Liver (tissue), 9 donors: ENCODE results near the gene CCT6A. TPM values are rescaled to one million over a fixed set of nuclear protein-coding genes. Genes with fewer than 3 reads are reported as not detected.
A peak's percentile ranks its signal among the peaks of the same experiment; 100 is the strongest.
"Not testable (repeated sequence)": the region's sequence is repeated elsewhere in the genome, so short reads cannot be mapped to it uniquely, and the experiment has no call there.

Experiments used
- DNase-seq: peaks from one replicate; pipeline ENCODE4 v3.0.0-alpha.2; 2017; ENCODE audit warnings: low spot score
- H3K27ac ChIP-seq, 2 donors: one replicate each; pipeline ENCODE4 v1.7.0; 2013; ENCODE audit warnings: inconsistent platforms in 2 of 2, low read length in 2 of 2, control low read depth in 1 of 2, low read depth in 1 of 2, mild to moderate bottlenecking in 1 of 2
- H3K27me3 ChIP-seq, 4 donors: one replicate each; pipeline versions ENCODE4 v1.6.1 to v1.7.0; 2013; ENCODE audit warnings: low read length in 3 of 4, inconsistent platforms in 1 of 4, mild to moderate bottlenecking in 1 of 4, moderate library complexity in 1 of 4; ENCODE audit not compliant: control insufficient read depth in 4 of 4, insufficient read depth in 4 of 4
- H3K36me3 ChIP-seq, 4 donors: one replicate each; pipeline versions ENCODE4 v1.6.1 to v1.7.0; 2013; ENCODE audit warnings: low read length in 3 of 4, mild to moderate bottlenecking in 3 of 4, low read depth in 1 of 4, moderate library complexity in 1 of 4; ENCODE audit not compliant: control insufficient read depth in 4 of 4, insufficient read depth in 3 of 4
- H3K4me1 ChIP-seq, 4 donors: one replicate each; pipeline versions ENCODE4 v1.6.1 to v1.7.0; 2013; ENCODE audit warnings: low read length in 3 of 4, mild to moderate bottlenecking in 3 of 4, moderate library complexity in 1 of 4; ENCODE audit not compliant: control insufficient read depth in 4 of 4, insufficient read depth in 4 of 4
- H3K4me3 ChIP-seq, 3 donors: one replicate each; pipeline versions ENCODE4 v1.6.1 to v1.7.0; 2013; ENCODE audit warnings: low read length in 3 of 3, control low read depth in 1 of 3, low read depth in 1 of 3, mild to moderate bottlenecking in 1 of 3
- H3K9ac ChIP-seq, 2 donors: one replicate each; pipeline ENCODE4 v1.7.0; 2013; ENCODE audit warnings: low read length in 2 of 2, mild to moderate bottlenecking in 2 of 2, moderate library complexity in 2 of 2, control low read depth in 1 of 2, low read depth in 1 of 2
- H3K9me3 ChIP-seq, 4 donors: one replicate each; pipeline versions ENCODE4 v1.6.1 to v1.7.0; 2013; ENCODE audit warnings: low read length in 3 of 4; ENCODE audit not compliant: control insufficient read depth in 4 of 4
- EGR1 ChIP-seq, 2 donors: IDR thresholded peaks; 2 replicates each; pipeline ENCODE4 v1.6.1; 2016 to 2018; ENCODE audit warnings: antibody characterized with exemption in 2 of 2, low read depth in 2 of 2
- FOXA1 ChIP-seq: IDR thresholded peaks from 2 replicates; pipeline ENCODE4 v1.6.1; 2016; ENCODE audit warnings: antibody characterized with exemption
- FOXA2 ChIP-seq: IDR thresholded peaks from 2 replicates; pipeline ENCODE4 v1.6.1; 2016; ENCODE audit warnings: antibody characterized with exemption
- GABPA ChIP-seq, 2 donors: IDR thresholded peaks in 1 of 2; conservative IDR thresholded peaks in 1 of 2; 2 replicates each; pipeline ENCODE4 v1.6.1; 2016; ENCODE audit warnings: antibody characterized with exemption in 2 of 2, mild to moderate bottlenecking in 1 of 2, moderate library complexity in 1 of 2
- HNF4A ChIP-seq, 2 donors: conservative IDR thresholded peaks; 2 replicates each; pipeline ENCODE4 v1.6.1; 2016; ENCODE audit warnings: antibody characterized with exemption in 2 of 2, mild to moderate bottlenecking in 2 of 2
- HNF4G ChIP-seq: IDR thresholded peaks from 2 replicates; pipeline ENCODE4 v1.6.1; 2016; ENCODE audit warnings: antibody characterized with exemption
- NR2F2 ChIP-seq: IDR thresholded peaks from 2 replicates; pipeline ENCODE4 v1.6.1; 2016; ENCODE audit warnings: antibody characterized with exemption
- RXRA ChIP-seq, 2 donors: IDR thresholded peaks; 2 replicates each; pipeline ENCODE4 v1.6.1; 2017 to 2018; ENCODE audit warnings: antibody characterized with exemption in 2 of 2, mild to moderate bottlenecking in 1 of 2
- SP1 ChIP-seq: IDR thresholded peaks from 2 replicates; pipeline ENCODE4 v1.6.1; 2018; ENCODE audit warnings: antibody characterized with exemption, mild to moderate bottlenecking
- WGBS: extraction: QIAGEN DNeasy Blood & Tissue Kit; methylation state at CpG from one replicate; pipeline ENCODE4 v1.1.7; 2013; 5-methylcytosine and 5-hydroxymethylcytosine counted together
- polyA plus RNA-seq, 2 donors: library from polyadenylated mRNA; stranded (reverse) in 1 of 2; unstranded in 1 of 2; fragments of 200-250 nt in 1 of 2; fragments of >200 nt in 1 of 2; fragmentation: Nextera tagmentation in 1 of 2; extraction: Ambion mirVana in 1 of 2; gene quantifications; one replicate each; pipeline versions ENCODE4 v1.2.1 to v1.2.3, GENCODE V29; 2013 to 2015
- total RNA-seq, 2 donors: library from RNA; depleted of rRNA; stranded (reverse); fragments of >200 nt; gene quantifications; one replicate each; pipeline ENCODE4 v1.2.3, GENCODE V29; 2014
- TF ChIP-seq, protein P1 (sequence below): IDR thresholded peaks from 2 replicates; pipeline ENCODE4 v1.6.1; 2016; ENCODE audit warnings: antibody characterized with exemption
- TF ChIP-seq, protein P2 (sequence below): fragments of 150-350 bp; IDR thresholded peaks from 2 replicates; pipeline ENCODE4 v1.5.1; 2017; ENCODE audit warnings: improper control_type of control experiment, low read depth, low read length; ENCODE audit not compliant: missing input control
- TF ChIP-seq, protein P3 (sequence below): IDR thresholded peaks from 2 replicates; pipeline ENCODE4 v1.6.1; 2016; ENCODE audit warnings: antibody characterized with exemption
- donor health status: healthy.
- donor health status: healthy.
- donor health status: healthy.
- donor health status: healthy.
- donor health status: healthy.

CCT6A gene
- total and polyA plus RNA-seq, 4 donors: 44.6 to 80.0 (median 49.1) TPM

DNA sequence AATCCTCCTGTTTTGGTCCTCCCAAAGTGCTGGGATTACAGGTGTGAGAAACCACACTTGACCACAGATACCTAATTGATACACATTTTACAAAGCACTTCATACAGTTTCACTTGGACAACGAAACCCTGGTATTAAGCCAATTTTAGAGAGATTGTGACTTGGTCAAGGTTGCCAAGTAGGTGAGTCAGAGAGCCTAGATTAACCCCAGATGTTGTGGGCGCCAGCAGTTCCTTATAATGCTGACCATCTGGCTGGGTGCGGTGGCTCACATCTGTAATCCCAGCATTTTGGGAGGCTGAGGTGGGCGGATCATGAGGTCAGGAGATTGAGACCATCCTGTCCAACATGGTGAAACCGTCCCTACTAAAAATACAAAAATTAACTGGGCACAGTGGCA, 46.1 kb downstream of the CCT6A start (continued):
- TF ChIP-seq, protein P1, sequence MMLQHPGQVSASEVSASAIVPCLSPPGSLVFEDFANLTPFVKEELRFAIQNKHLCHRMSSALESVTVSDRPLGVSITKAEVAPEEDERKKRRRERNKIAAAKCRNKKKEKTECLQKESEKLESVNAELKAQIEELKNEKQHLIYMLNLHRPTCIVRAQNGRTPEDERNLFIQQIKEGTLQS: no peak
- TF ChIP-seq EGR1 (IDR thresholded peaks at IDR 0.05; ENCODE audit: low read depth in 2 of 2) (no peak), FOXA2 (no peak)

DNA sequence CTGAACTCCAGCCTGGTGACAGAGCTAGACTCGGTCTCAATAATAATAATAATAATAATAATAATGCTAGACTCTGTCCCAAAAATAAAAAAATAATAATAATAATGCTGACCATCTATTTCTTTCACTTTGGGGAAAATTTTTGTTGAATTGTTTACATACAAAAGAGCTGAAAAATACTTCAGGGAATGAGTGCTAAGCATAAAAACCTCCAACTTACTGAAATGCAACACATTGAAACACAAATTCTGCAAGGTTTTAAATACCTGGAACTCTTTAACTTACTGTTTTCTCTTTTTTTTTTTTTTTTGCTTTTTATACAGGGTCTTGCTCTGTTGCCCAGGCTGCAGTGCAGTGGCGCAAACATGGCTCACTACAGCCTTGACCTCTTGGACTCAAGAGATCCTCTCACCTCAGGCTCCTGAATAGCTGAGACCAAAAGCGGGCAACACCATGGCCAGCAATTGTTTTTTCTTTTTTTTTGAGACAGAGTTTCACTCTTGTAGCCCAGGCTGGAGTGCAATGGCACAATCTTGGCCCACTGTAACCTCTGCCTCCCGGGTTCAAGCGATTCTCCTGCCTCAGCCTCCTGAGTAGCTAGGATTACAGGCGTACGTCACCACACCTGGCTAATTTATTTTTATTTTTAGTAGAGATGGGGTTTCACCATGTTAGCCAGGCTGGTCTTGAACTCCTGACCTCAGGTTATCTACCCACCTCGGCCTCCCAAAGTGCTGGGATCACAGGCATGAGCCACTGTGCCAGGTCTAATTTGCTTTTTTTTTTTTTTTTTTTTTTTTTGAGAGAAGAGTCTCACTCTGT, 46.8 kb downstream of the CCT6A start:
- whole genome bisulfite sequencing: 95% methylated on average over 8 of the region's 8 CpGs
- H3K4me3 ChIP-seq, H3K27me3 ChIP-seq, DNase-seq, H3K9me3 ChIP-seq, H3K27ac ChIP-seq, H3K4me1 ChIP-seq, H3K9ac ChIP-seq: not testable (repeated sequence)
- H3K36me3 ChIP-seq: peaks cover 11 to 37% (median 32%) of the 10 kb centered on the region in 4 donors
- TF ChIP-seq HNF4A (conservative IDR thresholded peaks at IDR 0.05): peak in 1 of 2 donors; percentile 10

DNA sequence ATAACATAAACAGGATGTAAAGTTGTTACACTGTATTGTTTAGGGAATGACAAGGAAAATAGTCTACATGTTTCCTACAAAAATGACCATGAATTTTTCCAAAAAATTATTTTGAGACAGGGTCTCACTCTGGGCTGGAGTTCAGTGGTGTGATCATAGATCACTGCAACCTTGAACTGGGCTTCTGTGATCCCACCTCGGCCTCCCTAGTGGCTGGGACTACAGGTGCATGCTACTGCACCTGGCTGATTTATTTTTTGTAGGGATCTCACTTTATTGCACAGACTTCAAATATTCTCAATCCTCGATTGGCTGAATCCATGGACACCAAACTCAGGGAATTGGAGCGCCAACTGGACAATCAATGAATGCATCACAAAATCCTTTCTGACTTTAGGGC, 48.1 kb downstream of the CCT6A start:
- no peak overlapping the region for H3K9ac ChIP-seq
- peaks cover 0 to 1% (median 0%) of the 10 kb centered on the region in 4 donors for H3K4me1 ChIP-seq
- TF ChIP-seq FOXA1: no peak
- TF ChIP-seq GABPA (IDR thresholded peaks at IDR 0.05 in 1 of 2, conservative IDR thresholded peaks at IDR 0.05 in 1 of 2): no peak
- no peak for TF ChIP-seq RXRA (IDR thresholded peaks at IDR 0.05)
- no peak for TF ChIP-seq SP1
- TF ChIP-seq HNF4G: no peak
- TF ChIP-seq, protein P2, sequence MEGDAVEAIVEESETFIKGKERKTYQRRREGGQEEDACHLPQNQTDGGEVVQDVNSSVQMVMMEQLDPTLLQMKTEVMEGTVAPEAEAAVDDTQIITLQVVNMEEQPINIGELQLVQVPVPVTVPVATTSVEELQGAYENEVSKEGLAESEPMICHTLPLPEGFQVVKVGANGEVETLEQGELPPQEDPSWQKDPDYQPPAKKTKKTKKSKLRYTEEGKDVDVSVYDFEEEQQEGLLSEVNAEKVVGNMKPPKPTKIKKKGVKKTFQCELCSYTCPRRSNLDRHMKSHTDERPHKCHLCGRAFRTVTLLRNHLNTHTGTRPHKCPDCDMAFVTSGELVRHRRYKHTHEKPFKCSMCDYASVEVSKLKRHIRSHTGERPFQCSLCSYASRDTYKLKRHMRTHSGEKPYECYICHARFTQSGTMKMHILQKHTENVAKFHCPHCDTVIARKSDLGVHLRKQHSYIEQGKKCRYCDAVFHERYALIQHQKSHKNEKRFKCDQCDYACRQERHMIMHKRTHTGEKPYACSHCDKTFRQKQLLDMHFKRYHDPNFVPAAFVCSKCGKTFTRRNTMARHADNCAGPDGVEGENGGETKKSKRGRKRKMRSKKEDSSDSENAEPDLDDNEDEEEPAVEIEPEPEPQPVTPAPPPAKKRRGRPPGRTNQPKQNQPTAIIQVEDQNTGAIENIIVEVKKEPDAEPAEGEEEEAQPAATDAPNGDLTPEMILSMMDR: no peak
- TF ChIP-seq, protein P3, sequence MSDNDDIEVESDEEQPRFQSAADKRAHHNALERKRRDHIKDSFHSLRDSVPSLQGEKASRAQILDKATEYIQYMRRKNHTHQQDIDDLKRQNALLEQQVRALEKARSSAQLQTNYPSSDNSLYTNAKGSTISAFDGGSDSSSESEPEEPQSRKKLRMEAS: no peak
- TF ChIP-seq NR2F2: no peak
- no peak for DNase-seq
- no peaks in the 10 kb centered on the region for H3K27me3 ChIP-seq
- H3K36me3 ChIP-seq: peaks cover 13 to 45% (median 38%) of the 10 kb centered on the region in 4 donors
- no peak overlapping the region for H3K27ac ChIP-seq
- 96% methylated on average over 3 of the region's 3 CpGs for WGBS
- H3K4me3 ChIP-seq: no peak overlapping the region
- H3K9me3 ChIP-seq: no peaks in the 10 kb centered on the region

DNA sequence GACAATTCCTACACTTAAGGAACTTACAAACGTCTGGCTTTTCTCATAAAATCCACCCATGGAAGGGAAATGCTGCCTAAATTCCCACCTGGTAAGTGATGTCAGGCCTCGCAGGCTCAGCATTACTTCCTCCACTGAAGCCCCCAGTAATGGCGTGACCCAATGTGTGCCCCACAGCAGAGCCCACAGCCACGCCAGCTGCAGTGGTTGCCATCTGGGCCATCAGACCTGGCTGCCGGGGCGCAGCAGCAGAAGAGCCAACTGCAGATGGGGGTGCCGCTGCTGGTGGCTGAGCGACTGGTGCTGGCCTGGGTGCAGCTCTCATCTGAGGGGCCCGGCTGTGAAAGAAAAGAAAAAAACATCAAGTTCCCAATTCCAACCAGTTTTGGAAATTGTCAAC, 52.6 kb downstream of the CCT6A start:
- H3K36me3 ChIP-seq: peaks cover 13 to 45% (median 38%) of the 10 kb centered on the region in 4 donors
- 93% methylated on average over 9 of the region's 9 CpGs for WGBS
- not testable (repeated sequence) for DNase-seq

More for the DNA sequence above, 52.6 kb downstream of the CCT6A start:
- H3K27ac ChIP-seq, H3K9ac ChIP-seq, H3K4me1 ChIP-seq, H3K9me3 ChIP-seq, H3K4me3 ChIP-seq, H3K27me3 ChIP-seq: not testable (repeated sequence)
